Activated CD4-positive, alpha-beta T cell treated with anti-CD3 and anti-CD28 coated beads, Interleukin-2, amount 10 ng/mL, durations not matched to agents 24 days and 14 days (primary cell): Measurements from ENCODE around the gene RGPD3. TPM values are rescaled to one million over a fixed set of nuclear protein-coding genes. Genes with fewer than 3 reads are reported as not detected.

Source experiments
- DNase-seq: peaks from one replicate; pipeline ENCODE4 v3.0.0; 2022
- H3K27ac Mint-ChIP-seq: one replicate; pipeline ENCODE4 v1.8.0; 2022; ENCODE audit warnings: mild to moderate bottlenecking, mixed read lengths
- H3K27me3 Mint-ChIP-seq: one replicate; pipeline ENCODE4 v1.8.0; 2022; ENCODE audit warnings: mixed read lengths
- H3K36me3 Mint-ChIP-seq: one replicate; pipeline ENCODE4 v1.8.0; 2022; ENCODE audit warnings: low read depth, mild to moderate bottlenecking, mixed read lengths
- H3K4me1 Mint-ChIP-seq: one replicate; pipeline ENCODE4 v1.8.0; 2021; ENCODE audit warnings: mixed read lengths
- H3K4me3 Mint-ChIP-seq: one replicate; pipeline ENCODE4 v1.8.0; 2022; ENCODE audit warnings: mild to moderate bottlenecking, moderate library complexity, mixed read lengths
- H3K9me3 Mint-ChIP-seq: one replicate; pipeline ENCODE4 v1.8.0; 2021; ENCODE audit warnings: mixed read lengths
- intact Hi-C: fragments of 100-400 bp; cut with micrococcal nuclease; formaldehyde crosslinking; loops from one replicate; pipeline ENCODE4 v1.15.1; 2023
- total RNA-seq: library from RNA; stranded (reverse); gene quantifications from 2 replicates; pipeline ENCODE4 v1.2.3, GENCODE V29; 2022

The RGPD3 gene
- total RNA-seq, 1 donor from 2014 or later, result 0.21 TPM

DNA sequence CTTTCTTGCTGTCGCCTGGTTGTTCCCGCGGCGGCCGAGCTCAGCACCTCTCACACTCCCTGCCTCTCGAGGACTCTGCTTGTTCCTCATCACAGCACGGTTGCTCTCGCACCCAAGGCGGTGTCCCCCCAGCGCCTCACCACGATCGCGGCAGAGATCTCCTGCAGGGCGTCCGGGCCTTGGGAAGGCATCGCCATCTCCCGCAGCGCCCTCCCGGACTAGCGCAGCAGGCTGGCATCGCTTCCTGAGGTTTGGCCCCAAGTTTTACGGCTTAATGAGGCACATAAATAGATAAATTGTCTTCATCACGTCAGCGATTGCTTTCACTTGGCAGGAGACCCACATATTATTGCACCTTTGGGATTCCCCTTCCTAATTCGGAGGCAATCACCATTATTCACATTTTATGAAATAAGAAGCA is 125.4 kb downstream of the RGPD3 start:
- no peak overlapping the region for H3K27ac Mint-ChIP-seq
- intact Hi-C loops, result no loop called here

DNA sequence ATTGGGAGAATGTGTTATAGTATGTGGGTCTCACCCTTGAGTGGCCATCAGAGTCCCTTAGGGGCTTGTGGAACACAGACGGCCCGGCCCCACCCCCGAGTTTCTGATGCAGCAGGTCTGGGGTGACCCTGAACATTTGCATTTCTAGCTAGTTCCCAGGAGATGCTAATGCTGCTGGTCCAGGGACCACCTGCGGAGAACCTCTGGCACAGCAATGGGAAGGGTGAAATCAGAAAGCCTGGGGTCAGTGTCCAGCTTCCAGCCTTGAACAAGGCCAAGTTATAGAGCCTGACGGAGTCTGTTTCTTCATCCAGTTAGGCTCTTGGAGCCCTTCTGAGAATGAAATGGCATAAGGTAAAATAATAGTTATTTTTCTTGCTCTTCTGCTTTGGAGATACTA is 126.5 kb downstream of the RGPD3 start:
- H3K9me3 Mint-ChIP-seq, result no peaks in the 10 kb centered on the region
- no peaks in the 10 kb centered on the region for H3K36me3 Mint-ChIP-seq
- intact Hi-C loops, result no loop called here
- no peak overlapping the region for H3K27ac Mint-ChIP-seq
- H3K4me3 Mint-ChIP-seq, result no peak overlapping the region
- H3K4me1 Mint-ChIP-seq, result no peaks in the 10 kb centered on the region
- H3K27me3 Mint-ChIP-seq, result peaks cover 4% of the 10 kb centered on the region
- no peak for DNase-seq

More for the DNA sequence above, 125.4 kb downstream of the RGPD3 start:
- H3K36me3 Mint-ChIP-seq, result no peaks in the 10 kb centered on the region
- H3K4me3 Mint-ChIP-seq, result no peak overlapping the region
- no peak for DNase-seq
- H3K9me3 Mint-ChIP-seq, result no peaks in the 10 kb centered on the region
- no peaks in the 10 kb centered on the region for H3K4me1 Mint-ChIP-seq
- H3K27me3 Mint-ChIP-seq, result peaks cover 4% of the 10 kb centered on the region

Other genes starting within 250 kb of the RGPD3 start
- 0.09 and 0.12 TPM in 2 replicates for gene CD8B2, start 19.0 kb upstream of the RGPD3 start, total RNA-seq